Activated CD8-positive, alpha-beta memory T cell treated with anti-CD3 and anti-CD28 coated beads for 4 hours (primary cell): ENCODE measurements around the gene ID4.
"Not testable (repeated sequence)": the region's sequence is repeated elsewhere in the genome, so short reads cannot be mapped to it uniquely, and the experiment has no call there.

Experiments used
- DNase-seq, 2 donors: peaks; one replicate each; pipeline ENCODE4 v3.0.0-alpha.2; 2020; ENCODE audit warnings: low read depth in 2 of 2

ID4 gene

GRCh38 chr6:19833947-19834346 lies 3.2 kb upstream of the ID4 start:
- DNase-seq, result no peak

DNA sequence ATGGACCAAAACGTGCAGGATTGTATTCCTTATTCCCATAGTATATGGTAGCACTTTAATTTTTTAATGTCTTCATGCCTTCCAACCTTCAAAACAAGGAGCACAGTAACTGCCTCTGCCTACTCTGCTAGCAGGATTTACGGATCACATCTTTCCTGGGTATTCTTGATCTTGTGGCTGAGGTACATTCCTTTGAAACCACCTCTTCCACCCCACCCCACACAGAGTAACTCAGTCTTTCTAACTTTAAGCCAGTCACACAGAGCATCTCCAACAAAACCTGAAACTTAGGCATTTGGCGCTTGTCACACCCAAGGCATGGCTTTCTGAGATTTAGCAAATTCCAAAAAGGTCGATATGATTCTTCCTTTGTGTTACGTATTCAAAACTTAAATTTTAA lies 2.3 kb upstream of the ID4 start:
- DNase-seq, result no peak

DNA sequence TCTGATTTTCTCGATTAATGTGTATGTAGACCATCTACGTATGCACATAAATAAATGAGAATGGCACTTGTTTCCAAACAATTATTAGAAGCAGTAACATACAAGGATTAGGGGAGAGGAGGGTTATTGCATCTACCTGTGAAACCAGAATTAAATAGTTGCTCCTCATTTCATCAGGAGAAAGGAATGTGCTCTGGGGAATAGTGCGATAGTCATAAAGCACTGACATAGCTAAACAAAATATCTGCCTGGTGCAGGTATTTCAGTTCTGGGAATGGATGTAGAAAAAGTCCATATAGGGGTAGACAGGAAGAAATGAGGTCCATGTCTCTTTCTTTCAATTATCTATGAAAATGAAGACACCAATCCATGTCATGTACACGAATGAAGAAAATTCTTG lies 1.6 kb upstream of the ID4 start:
- no peak for DNase-seq

DNA sequence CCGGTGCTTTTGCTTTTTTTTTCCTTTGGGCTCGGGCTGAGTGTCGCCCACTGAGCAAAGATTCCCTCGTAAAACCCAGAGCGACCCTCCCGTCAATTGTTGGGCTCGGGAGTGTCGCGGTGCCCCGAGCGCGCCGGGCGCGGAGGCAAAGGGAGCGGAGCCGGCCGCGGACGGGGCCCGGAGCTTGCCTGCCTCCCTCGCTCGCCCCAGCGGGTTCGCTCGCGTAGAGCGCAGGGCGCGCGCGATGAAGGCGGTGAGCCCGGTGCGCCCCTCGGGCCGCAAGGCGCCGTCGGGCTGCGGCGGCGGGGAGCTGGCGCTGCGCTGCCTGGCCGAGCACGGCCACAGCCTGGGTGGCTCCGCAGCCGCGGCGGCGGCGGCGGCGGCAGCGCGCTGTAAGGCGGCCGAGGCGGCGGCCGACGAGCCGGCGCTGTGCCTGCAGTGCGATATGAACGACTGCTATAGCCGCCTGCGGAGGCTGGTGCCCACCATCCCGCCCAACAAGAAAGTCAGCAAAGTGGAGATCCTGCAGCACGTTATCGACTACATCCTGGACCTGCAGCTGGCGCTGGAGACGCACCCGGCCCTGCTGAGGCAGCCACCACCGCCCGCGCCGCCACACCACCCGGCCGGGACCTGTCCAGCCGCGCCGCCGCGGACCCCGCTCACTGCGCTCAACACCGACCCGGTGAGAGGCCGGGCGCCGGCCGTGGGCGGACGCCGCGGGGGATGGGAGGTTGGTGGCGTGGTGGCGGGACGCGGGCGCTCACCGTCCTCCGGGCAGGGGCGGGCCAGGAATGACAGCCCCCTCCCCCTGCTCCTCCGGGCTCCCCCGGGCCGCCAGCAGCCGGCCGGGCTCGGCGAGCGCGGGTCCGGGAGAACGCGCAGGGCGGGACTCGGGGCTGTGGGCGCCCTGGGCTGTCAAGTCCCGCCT lies 606 bp downstream of the ID4 start:
- no peak for DNase-seq

- DNase-seq, result no peak
Measured at GRCh38 chr6:19838442-19839236, 1.5 kb downstream of the ID4 start.

- no peak for DNase-seq
Measured at GRCh38 chr6:19839237-19839546, 2.0 kb downstream of the ID4 start.

DNA sequence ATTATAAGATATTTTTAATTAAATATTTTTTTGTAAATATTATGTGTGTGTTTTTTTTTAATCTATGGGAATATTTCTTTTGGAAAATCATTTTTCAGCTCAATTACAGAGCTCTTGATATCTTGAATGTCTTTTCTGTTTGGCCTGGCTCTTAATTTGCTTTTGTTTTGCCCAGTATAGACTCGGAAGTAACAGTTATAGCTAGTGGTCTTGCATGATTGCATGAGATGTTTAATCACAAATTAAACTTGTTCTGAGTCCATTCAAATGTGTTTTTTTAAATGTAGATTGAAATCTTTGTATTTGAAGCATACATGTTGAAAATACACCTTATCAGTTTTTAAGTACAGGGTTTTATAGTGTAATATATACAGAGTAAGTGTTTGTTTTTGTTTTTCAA lies 2.6 kb downstream of the ID4 start:
- DNase-seq, result no peak

- no peak for DNase-seq
Measured at GRCh38 chr6:19841181-19841580, 4.0 kb downstream of the ID4 start.

GRCh38 chr6:19842030-19842615 lies 5.0 kb downstream of the ID4 start:
- no peak for DNase-seq

DNA sequence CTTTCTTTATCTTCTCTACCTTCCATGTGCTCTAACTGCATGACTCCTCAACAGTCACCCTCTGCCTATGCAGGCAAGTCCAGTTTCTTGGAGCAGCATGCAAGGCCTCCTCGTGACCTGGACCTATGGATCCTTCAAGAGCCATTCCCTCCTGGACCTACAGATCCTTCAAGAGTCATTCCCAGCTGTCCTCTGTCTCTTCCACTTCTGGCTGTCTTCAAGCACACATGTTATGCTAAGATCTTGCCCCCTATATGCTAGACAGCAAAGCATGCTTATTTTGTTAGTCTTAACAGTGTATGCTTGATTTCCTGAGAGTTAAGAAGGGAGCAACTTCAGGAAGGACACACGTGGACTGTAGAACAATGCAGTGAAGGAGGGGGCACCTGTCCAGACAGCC lies 7.5 kb downstream of the ID4 start:
- no peak for DNase-seq

DNA sequence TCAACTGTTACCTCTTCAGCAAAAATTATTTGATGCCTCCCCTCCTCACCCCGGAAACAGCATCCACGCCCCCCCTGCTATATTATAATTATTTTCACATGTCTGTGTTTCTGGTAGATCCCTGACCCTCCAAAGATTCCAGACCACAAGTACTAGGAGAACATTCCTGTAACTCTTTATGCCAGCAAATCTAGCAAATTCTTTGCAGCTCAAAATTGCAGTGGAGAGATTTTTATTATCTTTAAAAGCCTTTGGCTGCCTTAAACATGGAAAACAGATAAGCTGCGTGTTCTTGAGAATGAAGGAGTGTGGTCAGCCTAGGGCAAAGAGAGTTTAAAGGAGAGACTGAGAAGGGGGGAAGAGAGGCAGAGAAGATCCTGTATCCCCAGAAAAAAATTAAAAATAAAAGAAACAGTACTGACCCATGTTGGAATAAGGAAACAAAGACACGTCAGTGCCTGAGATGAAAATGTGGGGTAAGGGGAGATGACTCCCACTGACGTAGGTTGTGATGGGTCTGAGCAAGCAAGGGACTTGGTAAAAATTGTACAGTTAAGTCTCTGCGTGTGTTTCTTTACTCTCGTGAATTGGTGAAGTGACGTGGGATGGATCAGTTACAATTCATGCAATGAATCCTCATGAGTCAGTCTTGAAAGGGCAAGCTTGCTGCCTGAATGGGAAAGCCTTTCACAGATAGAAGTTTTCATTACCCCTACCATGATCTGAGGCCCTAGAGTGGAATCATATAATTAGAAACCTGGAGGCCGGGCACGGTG lies 8.3 kb downstream of the ID4 start:
- DNase-seq, result no peak

DNA sequence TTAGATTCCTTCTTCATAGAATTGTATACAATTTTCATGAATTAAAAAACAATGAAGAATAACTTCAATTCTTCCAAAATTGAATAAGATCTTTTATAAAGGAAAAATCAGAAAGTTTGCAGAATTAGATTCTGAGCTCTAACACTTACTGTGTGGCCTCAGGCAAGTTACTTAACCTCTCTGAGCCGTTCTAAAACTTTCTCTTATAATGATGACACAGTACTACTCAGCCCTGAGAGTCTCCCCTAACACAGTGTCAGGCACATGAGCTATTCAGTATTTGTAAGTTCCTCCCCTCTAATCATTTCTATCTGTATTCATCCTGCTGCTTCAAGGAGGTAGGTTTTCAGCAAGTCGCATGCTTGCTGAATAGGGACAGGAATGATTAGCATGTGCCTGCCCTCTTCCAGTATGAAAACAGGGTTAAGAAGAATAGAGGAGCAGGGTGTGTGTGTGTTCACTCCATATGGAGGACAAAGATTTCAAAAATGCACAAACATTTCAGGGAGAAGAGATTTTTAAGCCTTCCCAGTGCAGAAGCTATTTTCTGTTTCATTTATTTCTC lies 11.4 kb downstream of the ID4 start:
- no peak for DNase-seq

- no peak for DNase-seq
Measured at GRCh38 chr6:19849196-19849595, 12.0 kb downstream of the ID4 start.

- DNase-seq, result no peak
Measured at GRCh38 chr6:19849755-19850154, 12.6 kb downstream of the ID4 start.

GRCh38 chr6:19851241-19852089 lies 14.3 kb downstream of the ID4 start:
- DNase-seq, result no peak

- DNase-seq, result no peak
Measured at GRCh38 chr6:19852090-19852457, 14.9 kb downstream of the ID4 start.

GRCh38 chr6:19852927-19853326 lies 15.8 kb downstream of the ID4 start:
- no peak for DNase-seq

GRCh38 chr6:19854421-19855015 lies 17.3 kb downstream of the ID4 start:
- DNase-seq, result not testable (repeated sequence)

GRCh38 chr6:19855536-19855935 lies 18.4 kb downstream of the ID4 start:
- no peak for DNase-seq

DNA sequence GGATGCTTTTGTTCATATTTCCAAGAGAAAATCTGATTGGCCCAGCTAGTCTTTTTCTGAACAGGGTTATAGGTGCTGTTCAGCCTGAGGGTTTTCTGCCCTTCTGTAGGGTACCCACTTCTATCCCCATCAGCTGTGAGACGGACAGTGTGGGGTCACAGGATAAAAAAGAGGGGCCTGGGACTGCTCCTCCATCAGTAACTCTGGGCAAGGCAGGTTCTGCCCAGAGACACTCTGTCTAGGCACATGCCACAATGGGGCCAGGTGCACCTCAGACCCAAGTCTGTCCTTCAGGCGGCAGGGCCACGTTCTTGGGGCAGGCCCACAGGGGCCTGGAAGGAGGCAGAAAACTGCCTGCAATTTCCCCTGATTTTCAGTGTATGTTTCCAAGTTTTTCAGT lies 20.0 kb downstream of the ID4 start:
- no peak for DNase-seq
